HL-60 (cell line): ENCODE measurements around the gene F2R.

Experiments used
- DNase-seq, 2 experiments: peaks; one replicate each; pipeline ENCODE4 v3.0.0-alpha.2; 2010 to 2020; ENCODE audit warnings: low read depth in 1 of 2, low spot score in 1 of 2
- H3K27ac ChIP-seq: fragments of 250-450 bp; sonication (Bioruptor Pico); replicated peaks from 2 replicates; pipeline ENCODE4 v1.5.1; 2020; ENCODE audit warnings: mild to moderate bottlenecking, moderate library complexity
- H3K27me3 ChIP-seq: fragments of 250-450 bp; sonication (Bioruptor Pico); 2 replicates; pipeline ENCODE4 v1.5.1; 2021; ENCODE audit warnings: mild to moderate bottlenecking, moderate library complexity; ENCODE audit not compliant: insufficient read depth, poor library complexity, severe bottlenecking
- H3K4me3 ChIP-seq: replicated peaks from 2 replicates; pipeline ENCODE4 v1.5.1; 2011; ENCODE audit warnings: mild to moderate bottlenecking, control low read depth, low read length; ENCODE audit not compliant: insufficient read depth
- CTCF ChIP-seq: IDR thresholded peaks from one replicate; pipeline ENCODE4 v1.5.1; 2011; ENCODE audit warnings: low read length, control low read depth, inconsistent platforms; ENCODE audit not compliant: insufficient read depth
- GABPA ChIP-seq: IDR thresholded peaks from 2 replicates; pipeline ENCODE4 v1.6.1; 2012; ENCODE audit warnings: low read depth
- POLR2AphosphoS5 ChIP-seq: IDR thresholded peaks from 2 replicates; pipeline ENCODE4 v1.6.1; 2012; ENCODE audit warnings: low read depth
- REST ChIP-seq: IDR thresholded peaks from 2 replicates; pipeline ENCODE4 v1.6.1; 2012; ENCODE audit warnings: low read depth; ENCODE audit not compliant: insufficient replicate concordance
- SPI1 ChIP-seq: IDR thresholded peaks from 2 replicates; pipeline ENCODE4 v1.6.1; 2012; ENCODE audit warnings: low read depth, mild to moderate bottlenecking, borderline replicate concordance

Gene F2R

DNA sequence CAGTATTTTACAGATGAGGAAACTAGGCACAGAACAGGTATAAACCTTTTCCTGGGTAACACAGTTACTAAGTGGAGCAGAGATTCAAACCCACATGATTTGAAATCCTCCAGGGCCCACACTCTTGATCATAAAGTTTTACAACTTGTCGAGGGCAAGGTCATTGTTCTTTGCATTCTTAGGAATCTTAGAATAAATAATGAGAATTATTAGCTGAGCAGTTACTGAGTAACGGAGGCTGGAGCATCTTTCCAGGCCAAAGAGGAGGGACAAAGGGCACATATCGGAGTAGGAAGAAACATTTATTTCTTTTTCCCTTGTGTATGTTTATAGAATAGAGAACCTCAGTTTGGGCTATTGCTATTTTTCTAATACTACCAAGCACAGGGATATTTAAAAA, 27.1 kb upstream of the F2R start:
- Histone ChIP-seq H3K4me3 (no peak overlapping the region), H3K27ac (no peak overlapping the region), H3K27me3 (no peaks in the 10 kb centered on the region)
- TF ChIP-seq GABPA (no peak), CTCF (no peak), POLR2AphosphoS5 (no peak), SPI1 (no peak), REST (no peak)
- DNase-seq: no peak

DNA sequence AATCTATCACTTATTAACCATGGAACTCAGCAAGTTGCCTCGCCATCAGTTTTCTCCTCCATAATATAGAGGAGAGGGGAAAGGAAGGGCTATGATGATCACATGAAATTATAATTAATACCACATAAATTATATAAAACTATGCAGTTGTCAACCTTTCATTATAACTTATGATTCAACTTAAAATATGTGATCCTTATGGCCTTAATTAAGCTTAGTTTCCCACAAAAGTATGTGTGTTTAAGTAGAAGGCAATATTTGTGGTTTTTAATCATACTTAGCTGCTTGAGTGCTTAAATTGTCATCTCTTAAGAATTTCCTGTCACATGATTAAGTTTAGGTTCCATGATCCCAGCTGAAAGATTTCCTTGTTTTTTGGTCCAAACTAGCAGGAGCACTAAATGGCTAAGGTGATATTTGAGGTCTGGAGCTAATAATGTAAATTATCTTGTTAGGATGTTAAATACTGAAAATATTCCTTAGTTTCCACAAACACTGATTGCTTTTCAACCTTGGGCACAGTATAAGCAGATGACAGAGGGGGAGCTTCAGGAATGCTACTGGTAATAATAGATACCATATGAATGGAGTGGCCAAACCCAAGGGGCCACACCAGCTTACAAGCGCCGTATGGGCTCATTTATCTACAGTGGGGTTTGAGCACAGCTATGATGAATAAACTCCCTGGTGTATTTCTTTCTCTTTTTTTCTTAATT, 26.4 kb upstream of the F2R start:
- DNase-seq: no peak
- H3K4me3 ChIP-seq: no peak overlapping the region
- TF ChIP-seq CTCF (no peak), POLR2AphosphoS5 (no peak), SPI1 (no peak)
- H3K27me3 ChIP-seq: no peaks in the 10 kb centered on the region
- no peak overlapping the region for H3K27ac ChIP-seq

GRCh38 chr5:76690037-76690679, 25.8 kb upstream of the F2R start:
- DNase-seq: no peak
- no peak overlapping the region for H3K4me3 ChIP-seq
- TF ChIP-seq GABPA: no peak
- no peak for TF ChIP-seq CTCF
- TF ChIP-seq POLR2AphosphoS5: no peak
- no peak overlapping the region for H3K27ac ChIP-seq
- H3K27me3 ChIP-seq: no peaks in the 10 kb centered on the region

GRCh38 chr5:76690704-76691466, 25.0 kb upstream of the F2R start:
- H3K27me3 ChIP-seq: no peaks in the 10 kb centered on the region
- no peak overlapping the region for H3K4me3 ChIP-seq
- DNase-seq: no peak
- TF ChIP-seq POLR2AphosphoS5 (no peak), SPI1 (no peak), CTCF (no peak), REST (no peak), GABPA (no peak)
- no peak overlapping the region for H3K27ac ChIP-seq
